Epithelial cell of proximal tubule (primary cell): ENCODE measurements around the gene CNOT3. TPM values are rescaled to one million over a fixed set of nuclear protein-coding genes. Genes with fewer than 3 reads are reported as not detected.

Experiments used
- DNase-seq: peaks from one replicate; pipeline ENCODE4 v3.0.0-alpha.2; 2011; ENCODE audit warnings: low read depth
- H3K4me3 ChIP-seq: 2 replicates; pipeline ENCODE4 v1.5.1; 2011; ENCODE audit warnings: low read depth, mild to moderate bottlenecking, low read length
- total RNA-seq: library from RNA; depleted of rRNA; stranded (reverse); fragments of >200 nt; gene quantifications from 2 replicates; pipeline ENCODE4 v1.2.3, GENCODE V29; 2015
- TF ChIP-seq, protein P1 (sequence below): conservative IDR thresholded peaks from 2 replicates; pipeline ENCODE4 v1.5.1; 2012; ENCODE audit warnings: low read depth, mild to moderate bottlenecking, low read length

CNOT3 gene
- total RNA-seq, 1 donor from 2014 or later, result 20.5 TPM

DNA sequence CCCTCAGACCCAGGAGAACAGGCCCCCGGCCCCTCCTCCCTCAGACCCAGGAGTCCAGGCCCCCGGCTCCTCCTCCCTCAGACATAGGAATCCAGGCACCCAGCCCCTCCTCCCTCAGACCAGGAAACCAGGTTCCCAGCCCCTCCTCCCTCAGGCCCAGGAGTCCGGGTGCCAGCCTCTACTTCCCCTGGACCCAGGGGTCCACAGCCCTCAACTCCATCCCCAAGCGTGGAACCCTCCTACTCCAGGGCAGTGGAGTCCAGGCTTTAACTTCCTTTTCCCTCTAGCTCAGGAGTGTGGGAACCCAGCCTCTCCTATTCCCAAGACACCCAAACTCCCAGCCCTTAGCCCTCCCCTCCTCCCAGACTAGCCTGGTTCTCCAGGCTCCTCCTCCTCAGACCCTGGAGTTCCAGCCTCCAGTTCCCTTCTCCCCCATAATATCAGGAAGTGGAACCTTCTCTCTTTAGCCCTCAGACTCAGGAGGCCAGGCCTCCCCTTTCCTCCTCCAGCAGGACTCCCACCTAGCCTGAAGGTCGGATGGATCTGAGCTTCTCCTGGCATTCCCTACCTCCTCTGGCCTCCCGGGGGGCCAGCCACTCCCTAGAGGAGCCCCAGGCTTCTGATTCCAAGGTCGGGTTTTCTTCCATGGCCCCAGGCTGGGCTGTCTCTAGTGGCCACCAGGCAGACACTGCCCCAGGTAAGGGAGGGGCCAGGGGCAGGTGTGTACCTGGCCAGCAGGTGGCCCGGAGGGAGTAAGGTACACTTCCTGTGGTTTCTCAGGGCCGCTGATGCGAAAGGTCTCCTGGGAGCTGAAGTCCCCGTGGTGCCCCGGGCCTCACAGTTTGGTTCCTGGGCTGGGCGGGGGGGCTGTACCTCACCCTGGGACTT, 35.2 kb downstream of the CNOT3 start, which contains the start of gene TMC4:
TMC4 (minus strand) TSS at position 690 of the 888 bp plus-strand sequence; CDS start at position 647, 43 bp downstream.
- TF ChIP-seq, protein P1, sequence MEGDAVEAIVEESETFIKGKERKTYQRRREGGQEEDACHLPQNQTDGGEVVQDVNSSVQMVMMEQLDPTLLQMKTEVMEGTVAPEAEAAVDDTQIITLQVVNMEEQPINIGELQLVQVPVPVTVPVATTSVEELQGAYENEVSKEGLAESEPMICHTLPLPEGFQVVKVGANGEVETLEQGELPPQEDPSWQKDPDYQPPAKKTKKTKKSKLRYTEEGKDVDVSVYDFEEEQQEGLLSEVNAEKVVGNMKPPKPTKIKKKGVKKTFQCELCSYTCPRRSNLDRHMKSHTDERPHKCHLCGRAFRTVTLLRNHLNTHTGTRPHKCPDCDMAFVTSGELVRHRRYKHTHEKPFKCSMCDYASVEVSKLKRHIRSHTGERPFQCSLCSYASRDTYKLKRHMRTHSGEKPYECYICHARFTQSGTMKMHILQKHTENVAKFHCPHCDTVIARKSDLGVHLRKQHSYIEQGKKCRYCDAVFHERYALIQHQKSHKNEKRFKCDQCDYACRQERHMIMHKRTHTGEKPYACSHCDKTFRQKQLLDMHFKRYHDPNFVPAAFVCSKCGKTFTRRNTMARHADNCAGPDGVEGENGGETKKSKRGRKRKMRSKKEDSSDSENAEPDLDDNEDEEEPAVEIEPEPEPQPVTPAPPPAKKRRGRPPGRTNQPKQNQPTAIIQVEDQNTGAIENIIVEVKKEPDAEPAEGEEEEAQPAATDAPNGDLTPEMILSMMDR, result peak; percentile 21
- H3K4me3 ChIP-seq, result peak within 1 kb of the TSS; percentile 31
- DNase-seq, result no peak

- no peak for DNase-seq
- H3K4me3 ChIP-seq, result no peak overlapping the region
- TF ChIP-seq, protein P1, result no peak
These were observed 35.8 kb downstream of the CNOT3 start for GRCh38 chr19:54173359-54173699.

GRCh38 chr19:54173951-54174834, 36.6 kb downstream of the CNOT3 start:
- TF ChIP-seq, protein P1, result no peak
- DNase-seq, result no peak
- H3K4me3 ChIP-seq, result no peak overlapping the region

DNA sequence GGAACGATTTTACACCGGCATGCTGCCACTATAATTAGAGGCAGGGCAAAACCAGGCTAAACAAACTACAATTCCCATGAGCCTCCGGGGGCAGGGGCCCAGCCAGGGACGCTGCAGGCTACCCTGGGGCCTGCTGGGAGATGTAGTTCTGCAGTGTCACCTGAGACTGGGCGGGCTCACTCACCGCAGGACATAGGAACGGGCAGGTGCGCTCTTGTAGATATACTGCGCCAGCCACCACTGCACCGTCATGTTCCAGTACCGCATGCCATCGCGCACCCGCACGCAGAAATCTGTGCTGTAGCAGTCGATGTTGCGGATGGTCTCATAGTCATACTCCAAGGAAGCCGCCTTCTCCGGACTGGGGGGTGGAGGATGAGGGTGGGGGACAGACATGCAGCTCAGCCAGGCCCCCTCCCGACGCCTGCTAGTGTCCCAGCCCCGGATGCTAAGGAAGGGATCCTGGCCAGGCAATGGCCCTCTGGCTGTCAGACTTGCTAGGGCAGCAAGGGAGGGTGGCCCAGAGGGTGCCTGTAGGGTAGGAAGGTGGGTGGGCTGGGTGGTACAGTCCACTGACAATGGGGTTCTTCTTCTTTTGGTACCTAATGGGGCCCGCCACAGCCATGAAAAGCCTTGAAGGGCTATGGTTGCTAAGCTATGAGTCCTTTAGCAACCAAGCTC, 41.2 kb downstream of the CNOT3 start:
- DNase-seq, result no peak
- no peak overlapping the region for H3K4me3 ChIP-seq
- TF ChIP-seq, protein P1, result no peak

DNA sequence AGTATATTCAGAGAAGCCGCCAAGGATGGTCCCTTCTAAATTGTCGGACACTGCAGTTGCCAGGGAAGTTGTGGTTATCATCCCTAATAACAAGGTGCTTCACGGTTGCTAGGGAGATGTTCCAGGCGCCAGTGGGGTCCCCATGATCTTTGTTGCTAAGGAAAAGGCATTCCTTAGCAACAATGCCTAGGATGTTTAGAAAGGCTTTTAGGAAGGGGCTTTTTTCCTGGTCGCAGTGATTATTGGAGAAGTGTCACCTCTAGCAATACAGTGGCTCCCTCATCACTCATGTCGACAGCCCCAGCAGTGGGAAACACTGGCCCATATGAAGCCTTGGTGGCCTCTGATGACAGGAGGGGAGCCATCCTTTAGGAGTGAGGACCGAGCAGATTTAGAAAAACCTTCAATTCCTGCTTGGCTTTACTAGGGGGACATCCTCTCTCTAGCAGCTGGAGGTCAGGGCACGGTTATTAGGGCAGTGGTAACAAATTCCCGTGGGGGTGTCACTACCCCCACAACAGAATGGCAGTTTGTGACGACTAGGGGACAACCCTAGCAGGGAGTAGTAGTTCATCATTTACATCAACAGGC, 41.8 kb downstream of the CNOT3 start:
- TF ChIP-seq, protein P1, result no peak
- H3K4me3 ChIP-seq, result no peak overlapping the region
- DNase-seq, result no peak

GRCh38 chr19:54179921-54180461, 42.4 kb downstream of the CNOT3 start:
- TF ChIP-seq, protein P1, result peak; percentile 47
- no peak overlapping the region for H3K4me3 ChIP-seq
- no peak for DNase-seq
